ENCODE results near the gene BSPRY. TPM values are rescaled to one million over a fixed set of nuclear protein-coding genes. Genes with fewer than 3 reads are reported as not detected.

Gene BSPRY
- total and polyA plus RNA-seq, 2 of the 13 experiments (the other 11 are each of a cell fraction or from before 2014, with no cell fraction given), result 0.09 to 0.26 TPM

GRCh38 chr9:113352006-113352405 is 2.7 kb downstream of the BSPRY start (continued):
- TF ChIP-seq BRF2 (CRISPR knock-in tag; IDR thresholded peaks at IDR 0.05) (no peak), NR2F1 (CRISPR knock-in tag; IDR thresholded peaks at IDR 0.05) (peak in 1 of 2 experiments; percentile 68; a peak in 2 of 4 replicates), SOX6 (IDR thresholded peaks at IDR 0.05) (no peak), SOX6 (CRISPR knock-in tag; IDR thresholded peaks at IDR 0.05) (0 out of 2 replicates have a peak, but pooled peaks have one; percentile 14), FOXA1 (IDR thresholded peaks at IDR 0.05) (no peak), FOXA1 (CRISPR knock-in tag; IDR thresholded peaks at IDR 0.05) (peak; percentile 34; the same call in 1 of the 2 replicates), EP300 (IDR thresholded peaks at IDR 0.05; ENCODE audit: low read depth in 2 of 2, low read length in 2 of 2) (peak in 1 of 2 experiments; percentile 7; a peak in 1 of 4 replicates), EP300 (CRISPR knock-in tag; IDR thresholded peaks at IDR 0.05; ENCODE audit: borderline replicate concordance) (no peak), ZNF646 (CRISPR knock-in tag; IDR thresholded peaks at IDR 0.05) (0 out of 2 replicates have a peak, but pooled peaks have one; percentile 2), NFIC (IDR thresholded peaks at IDR 0.05; ENCODE audit: low read length) (peak; percentile 28; the same call in 1 of the 2 replicates), PHF5A (CRISPR knock-in tag; IDR thresholded peaks at IDR 0.05; ENCODE audit: low read depth, unreplicated experiment) (no peak), CSRNP2 (CRISPR knock-in tag; conservative IDR thresholded peaks at IDR 0.05; ENCODE audit: low read depth) (no peak), SAP130 (CRISPR knock-in tag; IDR thresholded peaks at IDR 0.05; ENCODE audit: low read depth) (peak; percentile 28; the same call in 1 of the 2 replicates), FOXA3 (CRISPR knock-in tag; IDR thresholded peaks at IDR 0.05) (peak; percentile 39)
